ENCODE measurements around the gene RGPD6.
"Not testable (repeated sequence)": the region's sequence is repeated elsewhere in the genome, so short reads cannot be mapped to it uniquely, and the experiment has no call there.

RGPD6 gene

DNA sequence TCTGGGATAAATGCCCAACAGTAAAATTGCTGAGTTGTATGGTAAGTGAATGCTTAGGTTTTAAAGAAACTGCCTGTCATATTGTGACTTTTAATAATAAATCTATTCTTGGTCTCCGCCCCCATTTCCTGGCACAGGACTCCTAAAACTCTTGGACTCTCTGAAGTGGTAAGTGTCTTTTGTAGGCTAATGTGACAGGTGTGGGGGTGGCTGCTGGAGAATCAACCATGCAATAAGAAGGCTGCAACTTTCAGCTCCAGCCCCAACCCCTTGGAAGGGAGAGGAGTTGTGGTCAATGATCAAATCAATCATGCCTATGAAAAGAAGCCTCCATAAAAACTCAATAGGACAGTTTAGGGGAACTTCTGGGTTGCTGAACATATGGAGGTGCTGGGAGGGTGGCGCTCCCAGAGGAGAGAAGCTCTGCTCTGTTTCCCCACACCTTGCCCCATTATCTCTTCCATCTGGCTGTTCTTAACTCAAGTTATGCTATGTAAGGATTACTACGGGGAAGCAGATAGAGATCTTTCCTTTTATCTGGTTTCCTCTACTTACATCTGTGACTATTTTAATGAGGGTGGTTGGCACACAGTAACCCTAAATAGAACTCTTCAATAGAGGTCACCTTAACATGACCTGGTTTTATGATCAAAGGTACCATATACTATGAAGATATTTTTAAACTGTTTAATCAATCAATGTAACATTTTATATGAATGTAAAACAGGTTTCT, 101.2 kb downstream of the RGPD6 start:
- not testable (repeated sequence) for H3K27me3 ChIP-seq (ENCODE audit: insufficient read depth, low read length); H3K4me1 ChIP-seq (ENCODE audit: insufficient read depth, low read length); H3K4me3 ChIP-seq (ENCODE audit: low read length); H3K9me3 ChIP-seq (ENCODE audit: insufficient read depth, low read depth, low read length); H3K9ac ChIP-seq (ENCODE audit: low read depth, low read length); H3K36me3 ChIP-seq (ENCODE audit: insufficient read depth, low read depth, low read length); H3K27ac ChIP-seq (ENCODE audit: low read length)

DNA sequence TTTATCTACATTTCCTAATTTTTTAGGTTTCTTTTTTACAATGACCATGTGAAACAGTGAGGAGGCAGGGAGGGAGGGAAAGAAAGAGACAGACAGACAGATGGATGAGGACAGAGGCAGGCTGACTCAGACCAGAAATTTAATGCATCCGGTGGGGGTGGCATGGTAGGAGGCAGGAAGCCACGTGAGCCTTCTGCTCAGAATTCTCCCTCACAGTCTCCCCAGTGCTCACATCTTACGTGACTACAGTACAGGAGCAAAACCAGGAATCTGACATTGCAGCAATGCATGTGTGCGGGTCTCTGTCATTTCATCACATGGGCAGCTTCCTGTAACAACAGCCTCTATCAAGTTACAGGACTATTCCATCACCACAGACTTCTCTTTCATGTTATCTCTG, 102.1 kb downstream of the RGPD6 start:
- H3K4me1 ChIP-seq (ENCODE audit: insufficient read depth, low read length); H3K36me3 ChIP-seq (ENCODE audit: insufficient read depth, low read depth, low read length); H3K27ac ChIP-seq (ENCODE audit: low read length): not testable (repeated sequence)

DNA sequence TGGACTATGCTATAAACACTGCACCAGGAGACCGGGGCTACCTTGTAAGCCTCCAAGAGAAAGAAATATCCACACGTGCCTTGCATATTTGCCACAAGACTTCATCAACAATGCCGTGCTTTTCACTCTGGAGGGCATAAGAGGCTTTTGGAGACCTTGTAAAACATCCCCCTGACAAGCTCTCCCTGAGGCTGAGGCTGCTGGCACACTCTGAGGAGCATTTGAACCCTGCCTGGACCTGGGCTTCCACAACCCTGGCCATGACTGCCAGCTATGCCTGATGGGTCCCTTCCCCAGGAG, 104.0 kb downstream of the RGPD6 start:
- not testable (repeated sequence) for H3K9ac ChIP-seq (ENCODE audit: low read depth, low read length); H3K4me1 ChIP-seq (ENCODE audit: insufficient read depth, low read length); H3K27ac ChIP-seq (ENCODE audit: low read length); H3K27me3 ChIP-seq (ENCODE audit: insufficient read depth, low read length); H3K4me3 ChIP-seq (ENCODE audit: low read length); H3K36me3 ChIP-seq (ENCODE audit: insufficient read depth, low read depth, low read length); H3K9me3 ChIP-seq (ENCODE audit: insufficient read depth, low read depth, low read length)

More for the DNA sequence above, 102.1 kb downstream of the RGPD6 start:
- not testable (repeated sequence) for H3K27me3 ChIP-seq (ENCODE audit: insufficient read depth, low read length); H3K9me3 ChIP-seq (ENCODE audit: insufficient read depth, low read depth, low read length); H3K4me3 ChIP-seq (ENCODE audit: low read length); H3K9ac ChIP-seq (ENCODE audit: low read depth, low read length)

DNA sequence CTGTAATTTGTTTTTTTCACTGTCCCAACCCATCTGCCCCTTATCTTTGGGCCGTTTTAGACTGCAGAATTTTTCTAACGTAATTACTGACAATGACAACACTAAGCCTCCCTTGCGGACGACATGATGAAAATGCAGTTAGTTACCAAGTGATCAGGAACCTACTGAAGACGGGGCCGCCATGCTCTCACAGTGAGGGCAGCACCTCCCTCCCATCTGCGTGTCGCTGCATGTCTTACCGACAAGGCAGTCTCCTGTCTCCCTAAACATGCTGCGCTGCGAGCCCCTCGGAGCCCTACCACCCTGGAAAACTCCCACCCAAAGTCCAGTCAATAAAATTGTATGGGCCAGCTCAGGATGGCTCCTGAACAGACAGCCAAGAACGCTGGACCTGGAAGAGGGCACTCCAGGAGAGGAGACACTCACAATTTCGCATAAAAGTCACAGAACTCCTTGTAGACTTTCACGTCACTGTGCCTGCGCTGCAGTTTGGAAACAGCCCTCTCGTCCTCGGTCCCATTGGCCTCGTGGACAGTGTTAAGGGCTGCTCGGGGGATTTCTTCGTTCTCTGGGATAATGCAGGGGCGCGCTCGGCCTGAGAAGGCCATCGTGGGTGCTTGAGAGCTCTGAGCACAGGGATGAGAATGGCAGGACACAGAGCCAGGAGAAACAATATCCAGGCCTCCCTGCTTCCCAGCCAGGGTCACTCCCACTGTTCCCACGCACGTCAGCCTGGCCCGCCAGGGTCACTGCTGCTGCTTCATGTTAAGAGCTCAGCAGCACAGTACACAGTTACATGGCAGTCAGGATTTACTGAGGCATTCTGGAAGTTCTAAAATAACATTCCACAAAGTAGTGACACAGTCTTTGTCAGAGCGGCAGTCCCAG, 104.6 kb downstream of the RGPD6 start, which contains the start of gene LIMS4:
LIMS4 (minus strand) TSS at position 646 of the 888 bp plus-strand sequence; CDS start at position 608, 38 bp downstream.
- H3K9me3 ChIP-seq (ENCODE audit: insufficient read depth, low read depth, low read length); H3K27ac ChIP-seq (ENCODE audit: low read length); H3K36me3 ChIP-seq (ENCODE audit: insufficient read depth, low read depth, low read length); H3K4me1 ChIP-seq (ENCODE audit: insufficient read depth, low read length); H3K27me3 ChIP-seq (ENCODE audit: insufficient read depth, low read length); H3K9ac ChIP-seq (ENCODE audit: low read depth, low read length); H3K4me3 ChIP-seq (ENCODE audit: low read length): not testable (repeated sequence)

DNA sequence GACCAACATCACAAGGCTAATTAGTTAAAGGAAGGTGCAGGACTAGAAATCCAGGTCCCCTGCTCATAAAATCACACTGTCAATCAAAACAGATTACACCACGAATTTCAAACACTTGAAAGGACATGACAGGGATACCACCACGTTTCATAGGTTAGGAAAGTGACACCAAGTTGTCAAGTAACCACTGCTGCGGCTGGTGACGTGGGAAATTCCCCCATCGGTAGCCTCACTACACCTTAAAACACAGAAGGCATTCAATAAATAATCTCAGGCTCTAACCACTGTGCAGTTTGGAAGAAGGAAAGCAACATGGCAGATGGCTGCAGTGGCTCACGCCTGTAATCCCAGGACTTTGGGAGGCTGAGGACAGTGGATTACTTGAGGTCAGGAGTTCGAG, 108.1 kb downstream of the RGPD6 start:
- H3K27ac ChIP-seq (ENCODE audit: low read length); H3K4me1 ChIP-seq (ENCODE audit: insufficient read depth, low read length); H3K4me3 ChIP-seq (ENCODE audit: low read length); H3K9me3 ChIP-seq (ENCODE audit: insufficient read depth, low read depth, low read length); H3K9ac ChIP-seq (ENCODE audit: low read depth, low read length); H3K27me3 ChIP-seq (ENCODE audit: insufficient read depth, low read length); H3K36me3 ChIP-seq (ENCODE audit: insufficient read depth, low read depth, low read length): not testable (repeated sequence)

DNA sequence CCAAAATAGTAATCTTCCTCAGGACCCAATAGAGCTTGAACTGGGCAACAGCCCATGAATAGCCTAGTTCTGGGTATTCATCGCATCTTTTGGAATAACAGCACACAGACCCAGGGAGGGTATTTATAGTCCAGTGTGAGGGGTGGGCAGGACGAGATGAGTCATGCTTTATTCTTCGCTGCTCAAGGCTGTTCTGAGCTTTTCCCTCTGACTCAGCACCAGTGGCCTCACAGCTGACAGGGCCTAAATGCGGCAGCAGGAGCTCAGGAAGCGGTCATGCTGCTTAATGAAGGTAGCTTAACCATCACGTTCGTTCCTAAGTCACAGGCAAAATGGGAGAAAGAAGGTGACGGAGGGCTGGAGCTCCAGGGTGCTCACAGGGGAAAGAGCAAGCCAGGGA, 111.7 kb downstream of the RGPD6 start:
- H3K4me3 ChIP-seq (ENCODE audit: low read length); H3K27me3 ChIP-seq (ENCODE audit: insufficient read depth, low read length); H3K36me3 ChIP-seq (ENCODE audit: insufficient read depth, low read depth, low read length); H3K9me3 ChIP-seq (ENCODE audit: insufficient read depth, low read depth, low read length); H3K9ac ChIP-seq (ENCODE audit: low read depth, low read length); H3K4me1 ChIP-seq (ENCODE audit: insufficient read depth, low read length); H3K27ac ChIP-seq (ENCODE audit: low read length): not testable (repeated sequence)

All from iPS-20b (cell line).